Measurements from ENCODE around the gene APBA2.

DNA sequence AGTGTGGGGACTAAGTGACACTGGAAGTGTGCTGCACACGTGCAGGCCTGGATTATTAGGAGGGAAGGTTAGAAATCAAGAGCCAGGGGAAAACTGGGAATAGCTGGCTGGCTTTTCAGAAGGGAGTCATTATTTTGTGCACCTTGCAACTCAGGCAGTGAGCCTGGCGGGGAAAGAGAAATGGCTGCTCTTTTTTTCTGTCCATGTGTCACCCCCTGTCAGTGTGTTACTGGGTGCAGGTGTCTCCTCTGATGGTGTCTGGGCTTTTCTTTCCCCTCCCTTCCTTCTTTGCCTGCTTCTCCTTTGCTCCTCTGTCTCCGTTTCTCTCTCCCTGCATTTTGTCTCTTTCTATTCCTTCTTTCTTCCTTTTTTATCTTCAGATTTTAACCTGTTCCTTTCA is 130.7 kb downstream of the APBA2 start:
- TF ChIP-seq, protein P1, sequence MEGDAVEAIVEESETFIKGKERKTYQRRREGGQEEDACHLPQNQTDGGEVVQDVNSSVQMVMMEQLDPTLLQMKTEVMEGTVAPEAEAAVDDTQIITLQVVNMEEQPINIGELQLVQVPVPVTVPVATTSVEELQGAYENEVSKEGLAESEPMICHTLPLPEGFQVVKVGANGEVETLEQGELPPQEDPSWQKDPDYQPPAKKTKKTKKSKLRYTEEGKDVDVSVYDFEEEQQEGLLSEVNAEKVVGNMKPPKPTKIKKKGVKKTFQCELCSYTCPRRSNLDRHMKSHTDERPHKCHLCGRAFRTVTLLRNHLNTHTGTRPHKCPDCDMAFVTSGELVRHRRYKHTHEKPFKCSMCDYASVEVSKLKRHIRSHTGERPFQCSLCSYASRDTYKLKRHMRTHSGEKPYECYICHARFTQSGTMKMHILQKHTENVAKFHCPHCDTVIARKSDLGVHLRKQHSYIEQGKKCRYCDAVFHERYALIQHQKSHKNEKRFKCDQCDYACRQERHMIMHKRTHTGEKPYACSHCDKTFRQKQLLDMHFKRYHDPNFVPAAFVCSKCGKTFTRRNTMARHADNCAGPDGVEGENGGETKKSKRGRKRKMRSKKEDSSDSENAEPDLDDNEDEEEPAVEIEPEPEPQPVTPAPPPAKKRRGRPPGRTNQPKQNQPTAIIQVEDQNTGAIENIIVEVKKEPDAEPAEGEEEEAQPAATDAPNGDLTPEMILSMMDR (conservative IDR thresholded peaks at IDR 0.05; ENCODE audit: low read depth, low read length), result no peak
- no peak for TF ChIP-seq EZH2 (IDR thresholded peaks at IDR 0.05; ENCODE audit: borderline replicate concordance, low read depth, low read length, poor library complexity, severe bottlenecking)
